Measurements from ENCODE around the gene ACER1. TPM values are rescaled to one million over a fixed set of nuclear protein-coding genes. Genes with fewer than 3 reads are reported as not detected.
A peak's percentile ranks its signal among the peaks of the same experiment; 100 is the strongest.

Gene ACER1
- total and polyA plus RNA-seq, 10 of the 15 experiments (the other 5 are each of a cell fraction or from before 2014, with no cell fraction given): not detected

DNA sequence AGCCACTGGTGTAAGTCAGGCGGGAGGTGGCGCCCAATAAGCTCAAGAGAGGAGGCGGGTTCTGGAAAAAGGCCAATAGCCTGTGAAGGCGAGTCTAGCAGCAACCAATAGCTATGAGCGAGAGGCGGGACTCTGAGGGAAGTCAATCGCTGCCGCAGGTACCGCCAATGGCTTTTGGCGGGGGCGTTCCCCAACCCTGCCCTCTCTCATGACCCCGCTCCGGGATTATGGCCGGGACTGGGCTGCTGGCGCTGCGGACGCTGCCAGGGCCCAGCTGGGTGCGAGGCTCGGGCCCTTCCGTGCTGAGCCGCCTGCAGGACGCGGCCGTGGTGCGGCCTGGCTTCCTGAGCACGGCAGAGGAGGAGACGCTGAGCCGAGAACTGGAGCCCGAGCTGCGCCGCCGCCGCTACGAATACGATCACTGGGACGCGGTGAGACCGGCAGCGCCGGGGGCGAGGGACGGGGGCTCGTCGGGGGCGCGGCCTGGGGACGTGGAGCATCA, 39.2 kb upstream of the ACER1 start, which contains the start of gene ALKBH7:
ALKBH7 (plus strand) TSS at position 201 of the 502 bp plus-strand sequence; CDS start at position 228, 27 bp downstream.
- no TSS peak for BruUV-seq (replicated peaks)
- POLR2A ChIA-PET: interaction anchor here (0.5 to 2.6 kb wide), 18 partner anchors 10 to 755 kb away, joined by 3 to 30 read pairs (median 5); partner anchors contain the start of genes CLPP, DENND1C, GTF2F1 and KHSRP
- no peak for TF ChIP-seq ZNF217 (IDR thresholded peaks at IDR 0.05)
- TF ChIP-seq, protein P1, sequence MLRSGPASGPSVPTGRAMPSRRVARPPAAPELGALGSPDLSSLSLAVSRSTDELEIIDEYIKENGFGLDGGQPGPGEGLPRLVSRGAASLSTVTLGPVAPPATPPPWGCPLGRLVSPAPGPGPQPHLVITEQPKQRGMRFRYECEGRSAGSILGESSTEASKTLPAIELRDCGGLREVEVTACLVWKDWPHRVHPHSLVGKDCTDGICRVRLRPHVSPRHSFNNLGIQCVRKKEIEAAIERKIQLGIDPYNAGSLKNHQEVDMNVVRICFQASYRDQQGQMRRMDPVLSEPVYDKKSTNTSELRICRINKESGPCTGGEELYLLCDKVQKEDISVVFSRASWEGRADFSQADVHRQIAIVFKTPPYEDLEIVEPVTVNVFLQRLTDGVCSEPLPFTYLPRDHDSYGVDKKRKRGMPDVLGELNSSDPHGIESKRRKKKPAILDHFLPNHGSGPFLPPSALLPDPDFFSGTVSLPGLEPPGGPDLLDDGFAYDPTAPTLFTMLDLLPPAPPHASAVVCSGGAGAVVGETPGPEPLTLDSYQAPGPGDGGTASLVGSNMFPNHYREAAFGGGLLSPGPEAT (IDR thresholded peaks at IDR 0.05; ENCODE audit: low read depth): peak; percentile 7; the same call in 1 of the 2 replicates
- peak; percentile 99 for TF ChIP-seq SP1 (IDR thresholded peaks at IDR 0.05; ENCODE audit: low read depth, low read length)
- no peak for TF ChIP-seq MTA2 (IDR thresholded peaks at IDR 0.05; ENCODE audit: low read depth)
- TF ChIP-seq RB1 (IDR thresholded peaks at IDR 0.05; ENCODE audit: borderline replicate concordance): peak; percentile 82
- peak; percentile 72 for TF ChIP-seq NR2C1 (IDR thresholded peaks at IDR 0.05)
- no peak for TF ChIP-seq HDAC2 (IDR thresholded peaks at IDR 0.05)
- TF ChIP-seq KDM1A (IDR thresholded peaks at IDR 0.05; ENCODE audit: borderline replicate concordance): no peak
- TF ChIP-seq MYB (IDR thresholded peaks at IDR 0.05; ENCODE audit: borderline replicate concordance, low read depth, low read length): no peak
- TF ChIP-seq FOS (IDR thresholded peaks at IDR 0.05; ENCODE audit: borderline replicate concordance, extremely low read depth, insufficient read length): peak; percentile 100
- TF ChIP-seq, protein P2, sequence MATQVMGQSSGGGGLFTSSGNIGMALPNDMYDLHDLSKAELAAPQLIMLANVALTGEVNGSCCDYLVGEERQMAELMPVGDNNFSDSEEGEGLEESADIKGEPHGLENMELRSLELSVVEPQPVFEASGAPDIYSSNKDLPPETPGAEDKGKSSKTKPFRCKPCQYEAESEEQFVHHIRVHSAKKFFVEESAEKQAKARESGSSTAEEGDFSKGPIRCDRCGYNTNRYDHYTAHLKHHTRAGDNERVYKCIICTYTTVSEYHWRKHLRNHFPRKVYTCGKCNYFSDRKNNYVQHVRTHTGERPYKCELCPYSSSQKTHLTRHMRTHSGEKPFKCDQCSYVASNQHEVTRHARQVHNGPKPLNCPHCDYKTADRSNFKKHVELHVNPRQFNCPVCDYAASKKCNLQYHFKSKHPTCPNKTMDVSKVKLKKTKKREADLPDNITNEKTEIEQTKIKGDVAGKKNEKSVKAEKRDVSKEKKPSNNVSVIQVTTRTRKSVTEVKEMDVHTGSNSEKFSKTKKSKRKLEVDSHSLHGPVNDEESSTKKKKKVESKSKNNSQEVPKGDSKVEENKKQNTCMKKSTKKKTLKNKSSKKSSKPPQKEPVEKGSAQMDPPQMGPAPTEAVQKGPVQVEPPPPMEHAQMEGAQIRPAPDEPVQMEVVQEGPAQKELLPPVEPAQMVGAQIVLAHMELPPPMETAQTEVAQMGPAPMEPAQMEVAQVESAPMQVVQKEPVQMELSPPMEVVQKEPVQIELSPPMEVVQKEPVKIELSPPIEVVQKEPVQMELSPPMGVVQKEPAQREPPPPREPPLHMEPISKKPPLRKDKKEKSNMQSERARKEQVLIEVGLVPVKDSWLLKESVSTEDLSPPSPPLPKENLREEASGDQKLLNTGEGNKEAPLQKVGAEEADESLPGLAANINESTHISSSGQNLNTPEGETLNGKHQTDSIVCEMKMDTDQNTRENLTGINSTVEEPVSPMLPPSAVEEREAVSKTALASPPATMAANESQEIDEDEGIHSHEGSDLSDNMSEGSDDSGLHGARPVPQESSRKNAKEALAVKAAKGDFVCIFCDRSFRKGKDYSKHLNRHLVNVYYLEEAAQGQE (IDR thresholded peaks at IDR 0.05; ENCODE audit: low read depth, low read length): no peak
- no peak; the same call in 1 of the 2 replicates for TF ChIP-seq CREM (IDR thresholded peaks at IDR 0.05; ENCODE audit: low read depth)
- TF ChIP-seq SIN3A (IDR thresholded peaks at IDR 0.05; ENCODE audit: low read depth, low read length): peak; percentile 55; the same call in 1 of the 2 replicates
- no peak for TF ChIP-seq SRF (IDR thresholded peaks at IDR 0.05; ENCODE audit: low read depth in 2 of 2, low read length in 2 of 2)
- TF ChIP-seq CBX3 (IDR thresholded peaks at IDR 0.05; ENCODE audit: borderline replicate concordance, low read depth): no peak
- TF ChIP-seq ZNF24 (IDR thresholded peaks at IDR 0.05): no peak
- no peak; the same call in 1 of the 2 replicates for TF ChIP-seq NRF1 (conservative IDR thresholded peaks at IDR 0.05; ENCODE audit: low read depth, low read length)

More for the DNA sequence above, 39.2 kb upstream of the ACER1 start, which contains the start of gene ALKBH7:
- ATAC-seq (peak; percentile 94), DNase-seq (ENCODE audit: low read depth, low spot score) (peak; percentile 99), FAIRE-seq (peak; percentile 99)
- intact Hi-C loops (cut with micrococcal nuclease; ENCODE audit: unreplicated experiment) (no loop called here), in situ Hi-C loops (cut with MboI) (no loop called here)
- RAD21 ChIA-PET (ENCODE audit: unreplicated experiment): interaction anchor here (0.6 to 1.6 kb wide), 11 partner anchors 11 to 491 kb away, joined by 3 to 9 read pairs (median 5); partner anchors contain the start of genes CLPP, DENND1C, GTF2F1 and KHSRP
- H3K79me2 ChIP-seq (ENCODE audit: control insufficient read depth, insufficient read depth, low read length): no peaks in the 10 kb centered on the region; the same call in 1 of the 2 replicates
- H3K9me3 ChIP-seq (replicated peaks; ENCODE audit: control insufficient read depth, insufficient read depth, low read length): no peaks in the 10 kb centered on the region
- H2AFZ ChIP-seq (ENCODE audit: control insufficient read depth, low read depth, low read length): peak within 1 kb of the TSS; percentile 98
- H3K27ac ChIP-seq (ENCODE audit: control insufficient read depth, insufficient read depth): peak within 1 kb of the TSS; percentile 88
- peaks cover 0 to 5% of the 10 kb centered on the region in 2 experiments; a peak in 3 of 4 replicates for H3K36me3 ChIP-seq (ENCODE audit: control insufficient read depth in 2 of 2, insufficient read depth in 2 of 2, low read length in 1 of 2)
- peak within 1 kb of the TSS; percentile 90 for H3K4me3 ChIP-seq
- H3K27me3 ChIP-seq (replicated peaks in 1 of 2; ENCODE audit: control insufficient read depth in 2 of 2, insufficient read depth in 2 of 2, low read length in 1 of 2): no peaks in the 10 kb centered on the region
- no peaks in the 10 kb centered on the region for H4K20me1 ChIP-seq (ENCODE audit: control insufficient read depth, insufficient read depth)
- peaks cover 2% of the 10 kb centered on the region; the same call in 1 of the 2 replicates for H3K4me1 ChIP-seq (ENCODE audit: control insufficient read depth, insufficient read depth, low read length)
- H3K4me2 ChIP-seq (ENCODE audit: control insufficient read depth, insufficient read depth): peak within 1 kb of the TSS; percentile 88
- CTCF ChIA-PET: interaction anchor here (0.8 to 1.8 kb wide), 8 partner anchors 9 to 491 kb away, joined by 3 to 10 read pairs (median 6); partner anchors contain the start of genes CLPP, DENND1C and KHSRP
- under 1% methylated on average over 45 of the region's 47 CpGs for WGBS (ENCODE audit: insufficient coverage, insufficient replicate concordance, low lambda C conversion rate, missing lambda C conversion rate)
- H3K9ac ChIP-seq (ENCODE audit: control insufficient read depth, insufficient read depth, low read length): peak within 1 kb of the TSS; percentile 83
- SMC1A ChIA-PET (ENCODE audit: uncharacterized antibody, unreplicated experiment): interaction anchor here (0.8 to 1.3 kb wide), 10 partner anchors 8 to 697 kb away, joined by 3 to 10 read pairs (median 3); partner anchors contain the start of genes CLPP, DENND1C and ZNF557
